ENCODE measurements around the gene SOBP.

SOBP gene

DNA sequence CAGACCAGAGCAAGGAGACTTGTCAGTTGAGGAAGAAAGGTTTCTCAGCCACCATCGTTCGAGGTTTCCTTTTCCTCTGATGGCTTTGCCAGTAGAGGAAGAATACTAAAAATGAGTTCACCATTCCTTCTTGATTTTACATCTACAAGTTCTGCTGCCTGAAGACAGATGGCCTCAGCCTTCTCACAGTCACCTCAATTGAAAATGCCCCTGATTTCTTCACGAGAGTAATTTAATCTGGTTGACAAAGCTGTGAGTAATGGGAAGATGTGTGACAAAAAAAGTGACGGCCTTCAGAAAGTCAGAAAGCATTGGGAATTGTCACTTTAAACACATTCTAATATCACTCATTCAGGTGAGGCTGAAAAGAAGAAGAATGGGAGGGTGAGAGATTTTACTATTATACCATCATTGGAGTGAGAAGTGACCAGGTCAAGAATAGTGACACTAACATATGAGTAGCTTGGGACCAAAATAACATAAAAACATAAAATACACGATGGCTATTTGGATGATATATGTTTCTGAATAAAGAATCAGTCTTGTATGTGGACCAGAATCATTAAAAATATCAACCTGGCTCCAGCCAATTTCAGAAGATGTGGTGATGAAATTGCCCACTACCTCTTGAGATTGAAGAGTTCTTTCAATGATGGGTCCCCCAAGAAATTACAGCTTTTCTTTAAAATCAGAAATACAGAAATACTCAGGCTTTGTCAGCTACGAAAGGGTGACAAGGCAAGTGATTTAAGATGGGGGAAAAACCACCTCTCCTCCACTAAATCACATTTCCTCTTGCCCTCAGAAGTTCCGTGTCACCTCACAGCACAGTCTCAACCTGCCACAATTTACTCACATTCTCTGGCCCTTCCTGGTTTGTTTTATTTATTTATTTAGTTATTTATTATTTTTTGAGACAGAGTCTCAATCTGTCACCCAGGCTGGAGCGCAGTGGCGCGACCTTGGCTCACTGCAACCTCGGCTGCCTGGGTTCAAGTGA is 147.7 kb downstream of the SOBP start:
- DNase-seq (ENCODE audit: low read depth, low spot score), result no peak

DNA sequence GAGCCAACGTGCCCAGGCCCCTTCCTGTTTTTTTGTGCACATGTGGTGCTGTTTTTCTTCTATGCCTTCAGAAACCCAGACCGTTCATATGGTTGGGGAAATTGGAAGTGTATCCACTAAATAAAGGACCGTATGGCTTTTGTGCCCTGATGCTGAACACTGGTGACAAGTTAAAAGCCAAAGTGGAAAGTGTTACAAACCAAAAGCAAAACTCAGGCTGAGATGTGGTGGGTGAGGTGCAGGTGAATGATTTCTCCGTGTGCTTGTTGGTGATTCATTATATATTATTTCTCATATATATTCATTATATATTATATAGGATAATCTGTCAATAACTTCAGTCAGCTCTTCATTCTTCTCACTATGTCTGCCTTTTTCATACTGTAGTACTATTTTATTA is 148.6 kb downstream of the SOBP start:
- DNase-seq (ENCODE audit: low read depth, low spot score), result no peak

DNA sequence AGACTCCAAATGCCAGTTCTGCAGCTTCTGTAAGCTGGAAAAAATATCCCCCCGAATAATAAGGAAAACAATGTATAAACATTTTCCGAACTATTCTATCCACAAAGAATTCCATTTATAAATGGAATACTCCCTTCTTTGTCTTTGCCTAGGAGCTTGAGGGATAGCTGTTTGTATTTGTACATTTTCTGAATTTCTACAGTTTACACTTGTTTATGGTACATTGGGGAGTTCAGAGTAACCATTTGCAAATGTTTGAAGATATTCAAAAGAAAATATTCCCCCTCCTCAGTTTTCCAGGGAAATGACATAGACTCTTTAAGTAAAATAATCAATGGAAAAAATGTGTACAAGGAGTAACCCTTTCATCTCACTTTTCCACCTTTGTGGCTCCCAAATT is 149.6 kb downstream of the SOBP start:
- no peak for DNase-seq (ENCODE audit: low read depth, low spot score)

DNA sequence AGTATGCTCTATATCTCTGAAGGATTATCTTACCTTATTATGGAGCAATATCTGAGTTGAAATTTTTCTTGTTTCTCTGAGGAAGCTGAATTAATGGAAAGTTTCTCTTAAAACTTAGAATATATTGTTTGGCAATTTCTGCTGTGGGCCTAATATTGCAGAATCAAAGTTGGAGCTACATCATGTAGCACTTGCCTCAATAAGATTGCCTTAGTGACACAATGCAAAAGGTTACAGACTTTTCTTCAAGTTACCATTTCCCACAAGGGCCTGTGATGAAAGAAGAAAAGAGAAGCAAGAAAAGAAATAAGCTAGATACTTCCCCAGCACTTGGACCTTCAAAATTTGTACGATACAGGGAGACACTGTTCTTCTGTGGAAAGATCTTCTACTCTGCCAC is 151.2 kb downstream of the SOBP start:
- DNase-seq (ENCODE audit: low read depth, low spot score), result no peak

DNA sequence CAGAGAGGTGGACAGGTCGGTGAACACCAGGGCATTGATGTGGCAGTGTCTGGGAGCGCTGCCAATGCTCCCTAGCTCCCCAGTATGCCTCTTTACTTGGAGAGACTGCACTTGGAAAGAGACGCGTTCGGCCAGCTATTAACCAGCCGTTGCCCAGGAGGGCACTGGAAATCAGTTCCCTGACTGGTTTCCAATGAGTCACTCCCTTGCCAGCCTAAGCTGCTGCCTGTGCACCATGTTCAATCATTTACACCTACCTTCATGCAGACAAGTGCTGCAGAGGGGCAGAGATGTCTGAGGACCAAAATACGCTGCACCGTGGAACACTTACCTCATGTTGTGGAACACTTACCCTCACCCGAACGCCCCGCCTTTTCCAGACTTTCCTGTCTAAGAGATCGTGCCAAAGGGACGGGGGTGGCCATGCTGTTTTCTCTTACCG is 151.6 kb downstream of the SOBP start:
- no peak for DNase-seq (ENCODE audit: low read depth, low spot score)

DNA sequence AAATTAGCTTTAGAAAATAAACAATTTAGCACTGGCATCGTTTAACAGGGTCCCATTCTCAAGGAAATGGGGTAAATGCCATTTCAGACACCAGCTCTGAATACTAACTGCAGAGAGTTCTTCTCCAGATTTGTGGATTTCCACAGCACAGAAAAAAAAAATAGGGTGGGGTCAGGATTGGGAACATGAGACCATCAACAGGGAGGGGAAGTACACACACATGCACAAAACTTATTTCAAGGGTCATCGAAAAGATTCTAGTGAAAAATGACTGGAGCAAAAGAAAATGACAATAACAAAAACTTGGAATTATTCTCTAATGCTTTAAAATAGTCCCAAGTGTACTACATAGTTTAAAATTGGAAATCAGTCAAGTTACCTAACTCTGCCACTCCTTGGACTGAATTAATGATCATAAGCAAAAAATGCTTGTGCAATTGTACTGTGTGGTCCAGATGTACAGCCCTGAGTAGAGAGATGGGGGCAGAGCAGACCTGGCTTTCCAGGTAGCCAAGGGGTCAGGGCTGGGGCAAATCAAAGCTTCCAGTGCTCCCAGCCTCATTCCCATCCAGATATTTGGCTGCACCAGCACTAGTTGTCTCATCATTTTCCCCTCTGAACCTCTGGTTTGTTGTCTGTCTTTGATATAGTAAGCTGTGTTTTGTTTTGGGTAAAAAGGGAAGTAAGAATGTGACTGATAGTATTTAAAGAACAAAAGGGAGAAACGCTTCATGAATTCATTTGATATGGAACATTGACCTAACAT is 152.4 kb downstream of the SOBP start:
- no peak for DNase-seq (ENCODE audit: low read depth, low spot score)

DNA sequence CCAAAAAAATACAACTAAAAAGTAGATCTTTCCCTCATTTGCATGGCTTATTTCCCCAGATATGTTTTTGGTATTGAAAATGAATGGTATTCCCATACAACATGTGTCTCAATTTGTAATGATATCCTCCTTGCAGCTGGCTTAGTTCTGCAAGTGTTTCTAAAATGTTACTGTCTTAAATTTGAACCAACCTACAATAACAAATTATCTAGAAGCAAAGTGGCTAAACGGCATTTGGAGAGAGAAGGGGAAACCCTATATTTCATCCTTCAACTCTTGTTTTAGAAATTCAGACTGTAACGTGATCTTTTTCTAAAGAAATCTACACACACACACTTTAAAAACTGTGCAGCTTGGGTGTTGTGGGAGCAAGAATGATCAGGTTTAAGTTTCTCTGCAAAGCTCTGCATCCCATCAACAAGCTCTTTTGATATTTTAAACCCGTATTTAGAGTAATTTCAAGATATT is 153.0 kb downstream of the SOBP start:
- no peak for DNase-seq (ENCODE audit: low read depth, low spot score)

DNA sequence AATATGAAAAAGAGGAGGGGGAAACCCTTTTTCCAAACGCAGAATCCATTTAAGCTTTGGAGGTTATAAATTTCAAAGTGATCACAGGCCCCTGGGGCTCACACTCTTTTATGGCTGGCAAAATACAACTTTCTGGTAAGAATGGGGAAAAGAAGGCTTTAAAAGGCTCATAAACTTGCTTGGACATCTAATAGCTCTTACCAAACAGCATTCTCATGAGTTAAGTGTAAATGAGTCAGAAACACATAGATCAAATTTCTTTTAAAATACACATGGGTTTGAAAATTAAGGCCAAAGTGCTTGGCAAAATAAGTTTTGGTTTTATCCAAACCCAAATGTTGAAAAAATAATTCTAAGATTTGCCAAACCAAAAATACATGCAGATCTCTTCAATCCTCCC is 154.6 kb downstream of the SOBP start:
- no peak for DNase-seq (ENCODE audit: low read depth, low spot score)

DNA sequence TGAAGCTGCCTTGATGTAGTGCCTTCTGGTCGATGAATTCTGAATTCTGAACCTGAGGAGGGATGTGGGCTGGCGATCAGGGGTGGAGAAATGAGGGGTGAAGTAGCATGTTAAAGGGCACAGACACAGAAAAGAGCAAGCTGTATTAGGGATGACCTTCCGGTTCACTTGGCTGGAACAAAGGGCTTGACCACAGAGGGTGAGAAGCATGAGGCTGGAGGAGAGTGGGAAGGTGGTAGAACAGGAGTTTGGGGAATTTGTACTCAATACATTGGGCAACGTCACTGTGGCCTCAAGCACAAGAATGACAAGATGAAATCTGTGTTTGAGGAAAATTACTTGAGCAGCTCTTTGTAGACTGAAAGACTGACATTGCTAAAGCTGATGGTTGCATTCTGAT is 155.8 kb downstream of the SOBP start:
- no peak for DNase-seq (ENCODE audit: low read depth, low spot score)

DNA sequence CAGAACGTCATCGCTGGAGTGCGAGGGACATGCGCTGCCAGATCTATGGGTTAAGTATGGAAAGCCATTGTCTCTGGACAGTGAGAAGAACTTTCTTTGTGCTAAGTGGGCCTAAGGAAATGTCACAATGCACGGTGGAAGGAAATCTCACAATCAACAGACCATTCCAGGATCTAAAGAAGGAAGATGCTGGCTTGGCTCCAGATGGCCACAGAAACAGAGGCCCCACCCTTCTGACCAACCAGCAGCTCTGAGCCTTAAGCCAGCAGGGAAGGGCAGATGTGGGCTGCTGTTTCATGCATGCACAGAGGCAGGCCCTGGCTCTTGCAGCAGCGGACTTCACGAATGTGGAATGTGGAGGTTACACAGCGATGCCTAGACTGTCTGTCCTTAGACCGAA is 156.3 kb downstream of the SOBP start:
- DNase-seq (ENCODE audit: low read depth, low spot score), result no peak

DNA sequence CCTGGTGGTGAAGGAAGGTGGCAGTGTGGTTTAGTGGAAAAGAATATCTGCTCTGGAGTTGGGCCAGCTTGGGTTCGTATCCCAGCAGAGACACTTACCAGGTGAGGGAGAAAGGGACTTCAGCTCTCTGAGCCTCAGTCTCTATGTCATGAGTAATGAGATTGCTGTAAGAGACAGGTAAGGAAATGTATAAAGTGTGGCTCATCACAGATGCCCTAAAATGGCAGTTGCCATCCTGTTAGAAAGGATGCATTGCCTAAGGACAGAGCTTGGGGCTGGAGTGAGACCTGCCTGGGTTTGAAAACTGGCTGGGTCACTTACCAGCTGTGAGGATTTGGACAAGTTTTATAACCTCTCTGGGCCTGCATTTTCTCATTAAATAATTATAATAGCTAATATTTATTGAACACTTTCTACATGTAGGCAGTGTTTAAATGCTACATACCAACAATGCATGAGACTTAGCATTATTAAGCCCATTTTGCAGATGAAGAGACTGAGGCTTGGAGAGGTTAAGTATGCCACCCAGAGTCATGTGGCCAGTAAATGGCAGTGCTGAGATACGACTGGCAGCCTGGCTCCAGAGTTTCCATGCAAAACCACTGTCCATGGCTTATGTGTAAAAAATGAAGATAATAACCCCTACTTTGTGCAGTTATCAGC is 157.0 kb downstream of the SOBP start:
- no peak for DNase-seq (ENCODE audit: low read depth, low spot score)

DNA sequence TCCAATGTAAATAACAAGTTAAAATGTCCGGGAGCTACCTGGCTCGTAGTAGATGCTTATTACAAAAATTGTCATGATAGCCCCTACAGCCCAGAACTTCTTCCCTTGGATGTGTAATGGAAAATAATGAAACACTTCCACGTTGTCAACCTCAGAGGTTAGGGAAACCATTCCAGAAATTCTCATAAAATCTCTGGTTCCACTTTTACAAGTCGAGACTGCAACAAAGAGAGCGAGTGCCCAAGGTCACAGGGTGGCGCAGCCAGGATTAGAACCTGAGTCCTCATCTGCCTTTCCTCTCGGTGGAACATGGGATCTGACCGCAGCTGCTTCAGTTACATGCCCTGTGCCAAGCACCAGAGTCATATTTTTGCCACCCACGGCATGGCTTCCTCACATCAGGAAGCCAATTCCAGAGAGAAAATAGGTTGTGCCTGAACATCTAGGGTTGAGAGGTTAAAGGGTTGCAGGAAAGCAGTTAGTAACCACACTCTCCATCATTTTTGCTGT is 157.6 kb downstream of the SOBP start:
- no peak for DNase-seq (ENCODE audit: low read depth, low spot score)

DNA sequence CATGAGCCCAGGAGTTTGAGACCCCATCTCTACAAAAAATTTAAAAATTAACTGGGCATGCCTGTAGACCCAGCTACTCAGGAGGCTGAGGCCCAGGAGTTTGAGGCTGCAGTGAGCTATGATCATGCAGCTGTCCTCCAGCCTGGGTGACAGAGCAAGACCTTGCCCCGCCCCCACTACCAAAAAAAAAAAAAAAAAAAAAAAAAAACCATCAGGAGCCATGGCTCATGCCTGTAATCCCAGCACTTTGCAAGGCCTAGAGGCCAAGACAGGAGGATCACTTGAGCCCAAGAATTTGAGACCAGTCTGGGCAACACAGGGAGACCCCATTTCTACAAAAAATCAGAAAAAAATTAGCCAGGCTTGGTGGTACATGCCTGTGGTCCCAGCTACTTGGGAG is 159.1 kb downstream of the SOBP start:
- no peak for DNase-seq (ENCODE audit: low read depth, low spot score)

DNA sequence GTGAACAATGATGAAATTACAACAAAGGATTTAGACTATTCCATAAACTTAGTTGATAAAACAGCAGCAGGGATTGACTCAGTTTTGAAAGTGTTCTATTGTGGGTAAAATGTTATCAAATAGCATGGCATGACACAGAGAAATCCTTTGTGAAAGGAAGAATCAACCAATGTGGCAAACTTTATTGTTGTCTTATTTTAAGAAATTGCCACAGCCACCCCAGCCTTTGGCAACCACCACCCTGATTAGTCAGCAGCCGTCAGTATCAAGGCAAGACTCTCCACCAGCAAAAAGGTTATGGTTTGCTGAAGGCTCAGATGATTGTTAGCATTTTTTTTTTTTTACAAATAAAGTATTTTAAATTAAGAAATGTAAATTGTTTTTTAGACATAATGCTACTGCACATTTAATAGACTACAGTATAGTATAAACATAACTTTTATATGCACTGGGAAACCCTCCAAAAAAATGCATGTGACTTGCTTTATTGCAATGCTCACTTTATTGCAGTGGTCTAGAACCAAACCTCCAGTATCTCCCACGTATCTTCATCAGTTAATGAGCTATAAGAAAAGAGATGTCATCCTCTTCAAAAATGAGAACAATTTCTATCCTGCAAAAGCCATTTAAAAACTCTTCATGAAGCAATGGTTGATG is 162.7 kb downstream of the SOBP start:
- DNase-seq (ENCODE audit: low read depth, low spot score), result no peak

DNA sequence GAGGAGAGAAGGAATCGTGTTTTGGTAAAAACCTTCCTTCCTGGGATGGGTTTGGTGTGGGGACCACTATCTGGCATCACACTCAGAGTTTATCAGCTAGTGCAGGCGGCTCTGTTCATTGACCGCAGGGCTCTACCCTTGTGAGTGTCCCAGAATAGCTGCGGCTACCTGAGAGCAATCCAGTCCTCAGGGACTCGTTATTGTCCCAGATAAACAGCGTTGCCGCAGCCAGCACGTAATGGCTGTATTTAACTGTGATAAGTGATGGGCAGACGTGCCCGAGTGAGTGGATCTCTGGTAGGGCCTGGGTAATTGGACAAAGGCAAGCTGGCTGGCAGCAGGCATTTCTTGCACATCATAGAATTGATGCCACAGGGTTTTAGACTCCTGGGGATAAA is 163.3 kb downstream of the SOBP start:
- no peak for DNase-seq (ENCODE audit: low read depth, low spot score)

DNA sequence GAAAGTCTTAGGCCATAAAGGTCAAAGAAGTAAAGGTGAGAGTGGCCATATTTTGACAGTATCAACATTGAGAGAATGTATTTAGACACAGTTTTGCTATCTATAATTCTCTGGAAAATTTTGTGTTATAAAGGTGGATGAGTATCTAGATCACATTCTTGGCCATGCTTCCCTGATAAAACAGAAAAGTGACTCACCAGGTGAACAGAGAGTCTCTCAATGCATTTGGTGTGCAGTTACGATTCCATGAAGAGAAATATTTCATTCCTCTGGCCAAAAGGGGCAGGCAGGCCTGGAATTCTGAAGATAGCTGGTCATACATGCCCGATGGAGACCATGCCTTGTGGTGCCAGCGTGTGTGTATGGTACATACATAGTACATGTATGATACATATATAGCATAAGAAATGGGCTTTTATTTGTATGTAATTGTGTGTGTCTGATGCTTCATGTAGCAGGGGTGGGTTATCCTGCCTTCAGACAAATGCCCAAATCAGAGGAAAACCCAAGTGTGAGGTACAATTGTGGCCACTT is 164.0 kb downstream of the SOBP start:
- no peak for DNase-seq (ENCODE audit: low read depth, low spot score)

DNA sequence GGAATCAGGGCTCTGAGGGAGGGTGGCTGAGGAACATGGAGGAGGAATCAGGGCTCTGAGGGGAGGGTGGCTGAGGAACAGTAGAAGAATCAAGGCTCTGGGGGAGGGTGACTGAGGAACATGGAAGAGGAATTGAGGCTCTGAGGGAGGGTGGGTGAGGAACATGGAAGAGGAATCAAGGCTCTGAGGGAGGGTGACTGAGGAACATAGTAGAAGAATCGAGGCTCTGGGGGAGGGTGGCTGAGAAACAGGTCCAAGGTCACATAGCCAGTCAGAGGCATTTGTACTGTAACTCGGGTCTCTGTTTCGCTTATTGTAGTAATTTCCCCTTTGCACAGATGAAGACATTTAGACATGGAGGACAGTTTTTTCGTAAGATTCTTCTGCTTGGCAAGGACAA is 164.8 kb downstream of the SOBP start:
- DNase-seq (ENCODE audit: low read depth, low spot score), result no peak

DNA sequence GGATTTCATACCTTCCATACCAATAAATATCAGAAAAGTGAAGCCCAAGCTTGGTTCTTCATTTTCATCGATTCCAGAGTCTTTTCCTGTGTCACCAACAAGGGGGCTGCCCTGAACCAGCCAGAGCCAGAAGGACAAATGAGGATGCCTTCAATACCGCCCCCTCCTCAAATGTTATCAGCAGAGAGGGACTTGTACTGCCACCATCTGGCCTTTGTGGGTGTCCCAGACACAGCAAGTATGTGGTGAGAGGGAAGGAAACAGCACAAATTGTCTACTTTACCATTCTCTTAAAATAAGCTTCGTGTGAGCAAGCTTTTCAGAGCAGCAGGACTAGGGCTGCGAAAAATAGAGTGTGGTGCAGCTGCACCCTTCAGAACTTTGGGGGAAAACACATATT is 165.3 kb downstream of the SOBP start:
- no peak for DNase-seq (ENCODE audit: low read depth, low spot score)

DNA sequence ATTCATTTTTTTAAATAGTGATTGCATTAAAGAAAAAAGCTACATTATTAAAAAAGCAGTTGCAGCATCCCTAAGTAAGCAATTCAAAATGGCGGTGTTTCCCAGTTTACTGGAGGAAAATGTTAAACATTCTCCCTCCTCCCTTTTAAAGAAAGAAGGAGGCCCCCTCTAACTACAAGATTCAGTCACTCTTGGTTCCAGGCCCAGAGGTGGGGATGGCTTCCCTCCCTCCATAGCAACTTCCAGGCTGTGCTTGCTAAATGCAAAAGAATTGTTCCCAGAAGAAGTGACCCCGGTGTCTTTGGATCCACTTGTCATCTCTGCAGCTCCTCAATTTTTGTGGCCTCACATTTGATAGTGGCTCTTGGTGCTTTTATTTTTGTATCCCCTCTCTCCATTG is 165.9 kb downstream of the SOBP start:
- no peak for DNase-seq (ENCODE audit: low read depth, low spot score)

DNA sequence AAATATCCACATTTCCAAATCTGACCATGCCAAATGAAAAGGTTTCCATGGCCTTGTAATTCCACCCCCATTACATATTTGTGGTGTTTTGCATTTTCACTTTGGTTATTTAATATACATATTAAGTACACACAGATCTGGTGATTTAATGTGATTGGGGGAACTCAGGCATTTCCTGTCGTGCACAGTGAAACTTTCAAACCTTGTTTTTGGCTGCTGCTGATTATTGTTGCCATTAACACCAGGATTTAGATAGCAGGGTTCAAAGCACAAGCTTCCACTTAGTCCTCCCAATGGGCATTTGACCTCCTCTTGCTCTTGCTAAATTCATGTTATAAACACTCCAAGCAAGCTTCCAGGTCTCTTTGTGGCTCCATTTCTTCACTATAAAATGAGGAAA is 166.5 kb downstream of the SOBP start:
- no peak for DNase-seq (ENCODE audit: low read depth, low spot score)

DNA sequence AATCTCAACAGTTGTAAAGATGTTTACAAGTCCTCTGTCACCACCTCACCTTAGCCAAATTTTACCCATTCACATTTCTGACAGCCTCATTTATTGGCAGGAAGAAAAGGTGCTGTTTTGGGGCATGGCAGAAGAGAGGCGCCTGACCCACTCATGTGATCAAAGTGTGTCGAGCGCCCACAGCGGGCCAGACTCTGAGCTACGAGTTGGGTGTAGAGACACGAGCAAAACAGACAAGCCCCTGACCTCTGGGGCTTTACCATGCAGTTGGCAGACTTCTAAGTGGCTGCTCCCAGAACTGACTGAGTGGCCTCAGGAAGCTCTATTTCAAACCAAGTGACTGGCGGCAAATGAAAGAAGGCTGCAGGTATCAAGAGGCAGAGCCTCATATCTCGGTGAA is 167.0 kb downstream of the SOBP start:
- no peak for DNase-seq (ENCODE audit: low read depth, low spot score)

Data from activated CD4-positive, CD25-positive, alpha-beta regulatory T cell treated with anti-CD3 and anti-CD28 coated beads, Interleukin-2, amount 50 U/mL, for 16 hours (primary cell).